HG02938 (cell line): ENCODE data around the gene TRERF1.

Experiments used
- ATAC-seq: cut with Tn5 transposase; IDR thresholded peaks from one replicate; pipeline ENCODE4 v1.9.1; 2021; ENCODE audit warnings: mild to moderate bottlenecking, moderate library complexity; ENCODE audit not compliant: unreplicated experiment

TRERF1 gene

DNA sequence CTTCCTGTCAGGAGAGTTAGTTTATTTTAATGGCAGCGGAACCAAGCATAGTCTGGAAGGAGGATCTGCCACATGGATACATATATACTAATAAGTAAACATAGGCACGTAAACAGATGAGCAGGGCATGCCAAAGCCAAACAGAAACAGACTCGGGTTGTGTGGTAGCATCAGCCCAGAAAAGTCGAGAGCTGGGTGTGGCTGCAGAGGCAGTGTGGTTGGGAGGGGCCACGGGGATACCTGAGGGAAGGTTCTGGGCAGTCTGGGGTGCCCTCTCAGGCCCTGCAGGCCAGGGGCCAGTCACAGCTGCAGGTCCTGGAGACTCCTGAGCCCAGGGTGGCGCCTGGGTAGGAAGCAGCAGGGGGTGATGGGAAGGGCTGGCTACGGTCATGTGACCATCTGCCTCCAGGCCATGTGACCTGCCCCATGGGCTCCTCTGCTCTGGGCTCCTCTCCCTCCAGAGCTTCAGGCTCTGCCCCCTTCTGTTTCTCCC lies 191.3 kb downstream of the TRERF1 start:
- no peak for ATAC-seq

DNA sequence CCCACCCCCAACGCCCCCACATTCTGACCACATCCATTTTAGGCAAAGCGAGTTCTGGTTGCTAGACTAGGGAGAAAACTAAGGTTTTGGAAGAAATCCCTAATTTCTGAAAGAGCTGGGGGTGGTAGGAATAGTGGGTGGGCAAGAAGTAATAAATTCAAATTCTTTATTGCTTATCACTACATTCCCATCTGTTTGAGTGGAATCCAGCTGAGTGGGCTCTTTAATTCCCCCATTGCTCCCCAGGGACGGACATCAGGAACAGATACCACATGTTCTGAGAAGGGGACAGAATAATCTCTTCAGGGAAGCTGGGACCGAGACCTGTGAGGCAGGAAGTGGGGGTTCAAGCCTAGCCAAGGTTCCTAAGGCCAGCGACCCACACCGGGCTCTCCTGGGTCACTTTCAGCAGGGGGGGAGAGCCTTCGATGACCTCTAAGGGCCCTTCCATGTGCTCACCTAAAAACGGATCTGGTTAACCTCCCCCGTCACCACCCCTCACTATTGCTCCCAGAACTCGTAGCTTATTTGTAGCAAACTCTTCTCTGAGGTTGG lies 191.8 kb downstream of the TRERF1 start:
- no peak for ATAC-seq

GRCh38 chr6:42259286-42259685 lies 192.4 kb downstream of the TRERF1 start:
- ATAC-seq, result no peak

DNA sequence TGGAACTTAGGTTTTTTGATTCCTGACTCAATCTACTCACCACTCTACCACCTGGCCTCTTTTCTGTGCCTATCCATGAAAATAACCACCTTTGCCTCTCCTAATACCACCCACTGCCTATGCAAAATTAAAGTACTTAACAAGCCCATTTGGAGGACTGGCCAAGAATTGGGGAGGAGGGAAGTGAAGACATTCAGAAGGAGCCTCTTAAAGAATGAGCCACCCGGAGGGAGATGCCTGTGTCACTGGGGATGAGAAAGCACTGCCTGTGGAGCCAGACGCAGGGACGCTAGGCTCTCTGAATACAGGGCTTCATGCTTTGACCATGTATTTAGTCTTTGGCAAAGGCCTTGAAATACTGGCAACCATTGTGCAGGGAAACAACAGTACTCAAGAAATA lies 194.1 kb downstream of the TRERF1 start:
- ATAC-seq, result no peak

GRCh38 chr6:42257063-42257462 lies 194.7 kb downstream of the TRERF1 start:
- no peak for ATAC-seq

DNA sequence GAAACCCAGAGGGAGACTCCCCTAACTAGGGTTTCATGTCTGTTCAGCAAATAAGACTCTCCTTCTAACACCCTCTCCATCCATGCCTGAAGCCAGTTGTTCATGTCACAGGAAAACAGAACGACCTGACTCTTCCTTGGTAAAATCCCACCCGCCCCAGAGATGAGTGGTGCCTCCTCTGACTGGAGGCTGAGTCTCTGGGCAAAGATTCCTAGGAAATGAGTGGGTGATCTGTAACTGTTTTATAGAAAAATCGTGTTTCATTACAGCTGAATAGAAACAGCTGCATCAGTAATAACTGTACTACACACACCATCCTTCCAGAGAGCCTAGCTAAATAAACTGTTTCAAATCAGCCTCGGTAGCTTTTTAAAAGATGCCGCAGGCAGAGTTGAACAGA lies 196.7 kb downstream of the TRERF1 start:
- ATAC-seq, result no peak

GRCh38 chr6:42254505-42254904 lies 197.2 kb downstream of the TRERF1 start:
- no peak for ATAC-seq

DNA sequence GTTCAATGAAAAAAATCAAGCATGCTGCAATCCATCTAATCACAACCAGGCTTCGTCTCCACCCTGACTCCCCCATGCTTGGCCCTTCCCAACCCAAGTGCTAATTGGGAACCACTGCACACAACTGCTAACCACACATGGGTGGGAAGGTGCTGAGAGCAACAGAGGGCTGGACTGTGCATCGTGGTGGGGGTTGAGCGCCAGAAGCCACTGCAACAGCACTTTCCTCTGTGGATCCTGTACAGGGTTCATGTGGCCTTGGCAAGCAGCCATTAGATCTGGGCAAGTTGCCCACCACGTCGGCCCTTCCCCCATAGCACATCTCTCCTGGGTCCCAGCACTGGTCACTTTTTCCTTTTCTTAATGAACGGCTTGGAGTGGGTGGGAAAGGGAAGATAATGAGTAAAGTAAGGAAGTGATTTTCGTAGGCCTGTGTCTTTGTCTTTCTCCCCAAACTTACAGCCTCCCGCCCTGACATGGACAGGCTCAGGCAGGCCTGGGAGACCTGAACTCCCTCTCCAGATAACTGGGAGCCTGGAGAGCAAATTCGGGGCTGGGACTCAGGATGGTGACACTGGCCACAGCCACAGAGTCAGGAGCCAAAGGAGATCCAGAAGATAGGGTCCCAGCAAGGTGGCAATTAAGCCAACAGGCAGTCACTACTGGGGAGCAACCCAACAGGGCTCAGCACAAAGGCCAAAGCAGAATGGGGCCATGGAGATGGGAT lies 199.7 kb downstream of the TRERF1 start:
- no peak for ATAC-seq

DNA sequence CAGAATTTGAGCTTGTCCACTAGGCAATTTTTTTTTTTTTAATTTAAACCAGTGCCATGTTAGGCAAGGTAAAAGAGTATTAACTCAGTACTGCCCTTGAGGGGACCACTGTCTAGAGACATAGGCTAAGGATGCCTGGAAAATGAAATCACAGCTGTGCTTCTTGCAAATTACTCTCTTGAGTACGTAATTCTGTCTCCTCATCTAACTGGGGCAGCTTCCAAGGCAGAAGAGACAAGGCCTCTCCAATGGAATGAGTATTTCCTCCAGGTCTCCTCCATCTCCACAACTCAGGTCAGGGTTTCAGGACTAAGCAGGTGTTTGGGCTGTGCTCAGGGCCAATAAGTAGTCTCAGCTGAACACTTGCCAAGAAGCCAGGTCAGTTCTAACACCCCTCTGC lies 200.2 kb downstream of the TRERF1 start:
- ATAC-seq, result no peak

GRCh38 chr6:42250274-42250931 lies 201.3 kb downstream of the TRERF1 start:
- ATAC-seq, result no peak

- no peak for ATAC-seq
Observed at GRCh38 chr6:42249279-42249678, 202.4 kb downstream of the TRERF1 start.

DNA sequence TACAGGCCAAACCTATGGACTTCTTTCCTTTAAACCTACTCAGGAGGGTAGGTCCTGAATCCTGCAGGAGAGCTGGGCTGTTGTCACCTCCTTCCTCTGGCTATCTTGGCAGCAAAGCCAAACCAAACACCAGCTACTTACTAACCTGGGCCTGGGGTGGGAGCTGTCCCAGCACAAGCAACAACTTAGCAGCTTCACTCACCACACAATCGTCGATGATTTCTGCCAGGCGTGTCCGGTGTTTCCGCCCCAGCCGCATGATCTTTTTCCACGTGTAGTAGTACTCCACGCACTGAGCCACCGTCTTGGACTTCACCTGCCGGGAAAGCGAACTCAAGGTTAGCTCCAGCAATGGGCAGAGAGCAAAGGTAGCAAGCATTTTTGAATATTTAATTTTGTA lies 208.7 kb downstream of the TRERF1 start:
- no peak for ATAC-seq

DNA sequence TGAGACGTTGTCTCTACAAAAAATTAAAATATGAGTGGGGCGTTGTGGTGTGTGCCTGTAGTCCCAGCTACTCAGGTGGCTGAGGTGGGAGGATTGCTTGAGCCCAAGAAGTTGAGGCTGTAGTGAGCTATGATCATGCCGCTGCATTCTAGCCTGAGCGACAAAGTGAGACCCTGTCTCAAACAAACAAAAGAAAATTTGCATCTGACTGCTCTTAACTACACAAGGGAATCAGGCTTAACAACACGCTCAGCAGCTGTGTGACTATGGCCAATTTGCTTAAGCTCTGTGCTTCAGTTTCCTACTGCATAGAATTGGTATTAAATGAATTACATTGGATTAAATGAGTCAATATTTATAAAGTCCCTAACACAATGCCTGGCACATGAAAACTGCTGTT lies 209.8 kb downstream of the TRERF1 start:
- no peak for ATAC-seq

- no peak for ATAC-seq
Observed at GRCh38 chr6:42239736-42240375, 211.9 kb downstream of the TRERF1 start.

DNA sequence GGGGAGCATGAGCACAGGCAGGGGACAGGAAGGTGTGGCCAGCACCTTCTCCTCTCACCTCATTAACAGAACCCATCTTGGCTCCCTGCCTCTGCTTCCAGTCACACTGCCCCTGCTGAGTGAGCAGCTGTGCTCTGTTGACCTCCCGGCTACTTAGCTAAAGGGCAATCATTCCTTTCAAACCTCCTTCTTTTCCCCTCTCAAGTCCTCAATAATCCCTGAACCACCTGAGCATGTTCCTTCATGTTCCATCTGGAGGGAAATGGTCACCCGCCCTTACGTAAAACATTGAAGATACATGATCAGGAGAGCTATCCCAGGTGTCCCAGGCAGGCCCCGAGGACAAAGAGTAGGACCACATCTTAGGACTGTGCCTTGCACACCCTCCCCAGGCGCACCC lies 212.4 kb downstream of the TRERF1 start:
- no peak for ATAC-seq

GRCh38 chr6:42237857-42238256 lies 213.9 kb downstream of the TRERF1 start:
- no peak for ATAC-seq

DNA sequence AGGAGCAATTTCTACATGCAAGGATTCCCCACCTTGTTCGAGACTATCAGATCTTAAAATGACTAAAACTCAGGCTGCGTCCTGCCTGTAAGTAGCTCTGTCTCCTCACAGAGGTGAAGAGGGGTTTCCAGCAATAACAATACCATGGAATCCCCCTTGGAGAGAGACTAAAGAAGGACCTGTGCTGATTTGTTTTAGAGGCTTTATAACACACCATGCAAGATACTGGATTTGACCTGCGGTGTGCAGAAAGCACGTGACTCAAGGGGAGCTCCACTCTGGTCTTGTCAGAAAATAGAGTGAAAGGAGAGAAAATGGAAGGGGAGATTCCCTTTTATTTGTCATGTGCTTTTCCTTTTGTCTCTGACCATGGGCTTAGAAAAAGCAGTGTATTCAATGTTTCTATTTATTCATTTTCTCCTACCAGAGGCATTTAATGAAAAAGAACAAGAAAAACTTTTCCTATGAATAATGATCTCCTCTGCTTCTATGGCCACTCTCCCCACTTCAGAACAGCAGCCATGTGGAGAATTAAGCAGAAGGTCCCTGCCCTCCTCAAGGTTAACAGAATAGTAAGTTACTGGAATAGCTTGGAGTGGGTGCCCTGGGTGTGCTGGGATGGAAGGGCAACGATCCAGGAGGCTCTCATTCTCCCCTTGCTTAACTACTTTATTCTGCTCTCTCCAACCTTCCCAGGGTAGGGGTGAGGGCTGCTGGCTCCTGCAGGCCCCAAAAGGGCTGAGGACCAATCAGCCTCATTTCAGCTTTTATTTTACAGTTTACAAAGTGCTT lies 214.8 kb downstream of the TRERF1 start:
- no peak for ATAC-seq

DNA sequence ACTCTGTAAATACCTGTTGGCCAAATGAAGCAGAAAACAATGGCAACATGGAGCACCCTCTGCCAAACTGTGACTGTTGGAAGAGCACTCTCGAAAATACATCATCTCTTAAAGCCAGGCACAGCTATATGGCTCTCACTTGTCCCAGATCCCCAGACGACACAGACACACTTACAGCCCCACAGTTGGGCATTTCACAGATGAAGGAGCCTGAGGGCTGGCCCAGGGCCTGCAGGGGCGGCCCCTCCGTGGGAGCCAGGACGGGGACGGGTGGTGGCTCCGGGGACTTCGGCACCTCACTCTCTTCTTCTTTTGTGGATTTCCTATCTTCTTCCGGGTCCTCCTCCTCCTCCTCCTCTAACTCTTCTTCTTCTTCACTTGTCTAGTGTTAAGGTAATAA lies 215.7 kb downstream of the TRERF1 start:
- no peak for ATAC-seq

GRCh38 chr6:42232035-42232434 lies 219.7 kb downstream of the TRERF1 start:
- no peak for ATAC-seq

DNA sequence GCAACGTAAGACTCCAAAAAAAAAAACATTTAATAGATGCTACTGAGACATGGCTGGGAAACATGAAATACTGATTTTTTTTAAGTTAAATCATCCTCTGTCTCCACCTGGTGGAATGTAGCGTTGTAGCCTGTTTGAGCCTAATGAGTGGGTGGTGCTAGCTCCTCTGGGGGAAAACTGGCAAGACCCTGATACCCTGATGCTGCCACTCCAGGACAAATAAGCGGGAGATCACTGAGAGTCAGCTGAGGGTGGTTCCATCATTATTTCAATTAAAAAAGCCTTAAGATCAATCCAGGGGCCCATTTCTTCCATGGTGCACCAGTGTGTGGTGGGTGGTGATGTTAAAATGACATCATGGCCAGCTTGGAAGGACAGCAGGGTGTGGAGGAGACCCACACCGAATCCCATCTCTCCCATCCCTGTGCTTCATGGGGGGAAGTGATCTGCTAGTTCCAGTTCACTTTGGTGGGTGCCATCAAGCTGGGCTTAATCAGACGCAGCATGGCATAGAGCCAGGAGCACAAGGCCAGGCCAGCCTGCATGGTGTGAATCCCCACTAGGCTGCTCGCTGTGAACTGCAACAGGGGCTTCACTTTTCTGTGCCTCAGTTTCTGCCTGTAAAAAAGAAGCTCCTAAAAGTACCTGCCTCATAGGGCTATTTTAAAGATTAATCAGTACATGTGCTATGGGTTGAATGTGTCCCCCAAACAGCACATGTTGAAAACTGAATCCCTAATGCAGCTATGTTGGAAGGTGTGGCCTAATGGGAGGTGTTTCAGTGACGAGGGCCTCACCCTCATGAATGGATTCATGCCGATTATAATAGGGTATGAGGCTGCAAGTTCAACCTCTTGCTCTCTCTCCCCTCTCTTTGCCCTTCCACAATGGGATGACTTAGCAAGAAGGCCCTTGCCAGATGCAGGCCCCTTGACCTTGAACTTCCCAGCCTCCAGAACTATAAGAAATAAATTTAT lies 221.1 kb downstream of the TRERF1 start:
- ATAC-seq, result no peak
